PFSK-1 (cell line): ENCODE data around the gene MT1A.

Experiments used
- FOXP2 ChIP-seq: optimal IDR thresholded peaks from 2 replicates; pipeline ENCODE3; 2011; ENCODE audit warnings: borderline replicate concordance, control low read depth, inconsistent platforms; ENCODE audit not compliant: insufficient read depth; ENCODE audit errors: extremely low read length, extremely low read depth
- POLR2AphosphoS5 ChIP-seq: IDR thresholded peaks from 2 replicates; pipeline ENCODE4 v1.6.1; 2012; ENCODE audit warnings: low read depth, mild to moderate bottlenecking, control low read depth, low read length, moderate library complexity
- REST ChIP-seq, 2 experiments: IDR thresholded peaks; 2 replicates each; pipeline versions ENCODE4 v1.6.1 to v1.8.0; 2011 to 2012; ENCODE audit warnings: low read depth in 2 of 2, low read length in 2 of 2, control low read depth in 1 of 2, inconsistent platforms in 1 of 2, mild to moderate bottlenecking in 1 of 2, moderate library complexity in 1 of 2; ENCODE audit not compliant: insufficient read depth in 1 of 2
- SIN3A ChIP-seq: IDR thresholded peaks from 2 replicates; pipeline ENCODE4 v1.6.1; 2012; ENCODE audit warnings: mild to moderate bottlenecking, low read length, moderate library complexity, borderline replicate concordance; ENCODE audit not compliant: insufficient read depth
- TAF1 ChIP-seq: IDR thresholded peaks from 2 replicates; pipeline ENCODE4 v1.6.1; 2012; ENCODE audit warnings: low read length, control low read depth, borderline replicate concordance; ENCODE audit not compliant: insufficient read depth

MT1A gene

GRCh38 chr16:56662357-56663354 lies 24.2 kb downstream of the MT1A start:
- no peak for TF ChIP-seq REST (IDR thresholded peaks at IDR 0.05; ENCODE audit: insufficient read depth in 1 of 2, low read depth in 2 of 2, low read length in 2 of 2)
- TF ChIP-seq POLR2AphosphoS5 = no peak
- no peak for TF ChIP-seq FOXP2
- TF ChIP-seq TAF1 = no peak
- no peak for TF ChIP-seq SIN3A

- TF ChIP-seq TAF1 = no peak
- no peak for TF ChIP-seq FOXP2
- TF ChIP-seq SIN3A = no peak
- TF ChIP-seq REST (IDR thresholded peaks at IDR 0.05; ENCODE audit: insufficient read depth in 1 of 2, low read depth in 2 of 2, low read length in 2 of 2) = no peak
- no peak for TF ChIP-seq POLR2AphosphoS5
Measured at GRCh38 chr16:56664506-56664905, 26.0 kb downstream of the MT1A start.

GRCh38 chr16:56667581-56668571 lies 29.4 kb downstream of the MT1A start, which contains the start of gene MT1G:
Gene MT1G, minus strand, starts transcription at chr16:56668065. Its CDS starts 72 bp downstream, at chr16:56667993.
- no peak for TF ChIP-seq SIN3A
- TF ChIP-seq TAF1 = no peak
- TF ChIP-seq FOXP2 = no peak
- no peak for TF ChIP-seq POLR2AphosphoS5
- TF ChIP-seq REST (IDR thresholded peaks at IDR 0.05; ENCODE audit: insufficient read depth in 1 of 2, low read depth in 2 of 2, low read length in 2 of 2) = no peak

- TF ChIP-seq TAF1 (no peak), REST (IDR thresholded peaks at IDR 0.05; ENCODE audit: insufficient read depth in 1 of 2, low read depth in 2 of 2, low read length in 2 of 2) (no peak), POLR2AphosphoS5 (no peak), SIN3A (no peak), FOXP2 (no peak)
Measured at GRCh38 chr16:56669005-56669839, 30.8 kb downstream of the MT1A start, which contains the start of gene MT1H. Gene MT1H, plus strand, starts transcription at chr16:56669814. Its CDS starts 71 bp downstream, at chr16:56669885.
